Natural killer cell (primary cell): ENCODE results near the gene FBH1. TPM values are rescaled to one million over a fixed set of nuclear protein-coding genes. Genes with fewer than 3 reads are reported as not detected.

Experiments used
- ATAC-seq, 3 donors: fragments of 150-1000 bp in 2 of 3; fragments of 200-7000 bp in 1 of 3; cut with Tn5 transposase; 1 replicate in 1 of 3; 2 replicates in 2 of 3; pipeline ENCODE4 v1.10.0; 2021; ENCODE audit warnings: mild to moderate bottlenecking in 2 of 3, moderate library complexity in 2 of 3
- DNase-seq, 2 donors: peaks; one replicate each; pipeline versions ENCODE4 v3.0.0 to v3.0.0-alpha.2; 2013 to 2021; ENCODE audit warnings: mixed read lengths in 1 of 2
- H3K27ac ChIP-seq: one replicate; pipeline ENCODE4 v1.5.1; 2013; ENCODE audit warnings: mild to moderate bottlenecking, low read length
- H3K27me3 ChIP-seq: one replicate; pipeline ENCODE4 v1.6.1; 2013; ENCODE audit warnings: low read length; ENCODE audit not compliant: control insufficient read depth, insufficient read depth
- H3K36me3 ChIP-seq: one replicate; pipeline ENCODE4 v1.6.1; 2013; ENCODE audit warnings: low read length; ENCODE audit not compliant: control insufficient read depth, insufficient read depth
- H3K4me1 ChIP-seq: one replicate; pipeline ENCODE4 v1.6.1; 2013; ENCODE audit warnings: low read length; ENCODE audit not compliant: control insufficient read depth, insufficient read depth
- H3K4me3 ChIP-seq: one replicate; pipeline ENCODE4 v1.5.1; 2013; ENCODE audit warnings: low read length
- H3K9me3 ChIP-seq: one replicate; pipeline ENCODE4 v1.6.1; 2013; ENCODE audit warnings: low read length; ENCODE audit not compliant: control insufficient read depth, insufficient read depth
- H3K27ac Mint-ChIP-seq, 2 donors: one replicate each; pipeline ENCODE4 v1.8.0; 2022; ENCODE audit warnings: mild to moderate bottlenecking in 2 of 2, mixed read lengths in 2 of 2, moderate library complexity in 1 of 2
- H3K27me3 Mint-ChIP-seq, 2 donors: one replicate each; pipeline ENCODE4 v1.8.0; 2022; ENCODE audit warnings: low read depth in 2 of 2, mixed read lengths in 2 of 2
- H3K36me3 Mint-ChIP-seq: one replicate; pipeline ENCODE4 v1.8.0; 2022; ENCODE audit warnings: mixed read lengths
- H3K4me1 Mint-ChIP-seq, 2 donors: one replicate each; pipeline ENCODE4 v1.8.0; 2022; ENCODE audit warnings: mixed read lengths in 2 of 2
- H3K4me3 Mint-ChIP-seq: one replicate; pipeline ENCODE4 v1.8.0; 2022; ENCODE audit warnings: mild to moderate bottlenecking, moderate library complexity, mixed read lengths
- H3K9me3 Mint-ChIP-seq, 2 donors: one replicate each; pipeline ENCODE4 v1.8.0; 2022; ENCODE audit warnings: mixed read lengths in 2 of 2
- CTCF ChIP-seq: fragments of 200-600 bp; IDR thresholded peaks from one replicate; pipeline ENCODE4 v1.8.0; 2022; ENCODE audit warnings: antibody characterized with exemption
- WGBS: methylation state at CpG from one replicate; pipeline ENCODE4 v1.1.7; 2013; ENCODE audit warnings: missing lambda C conversion rate; ENCODE audit not compliant: insufficient coverage; 5-methylcytosine and 5-hydroxymethylcytosine counted together
- intact Hi-C: fragments of 100-400 bp; cut with micrococcal nuclease; formaldehyde crosslinking; loops from one replicate; pipeline ENCODE4 v1.14.2; 2022
- total RNA-seq, 4 donors: library from RNA; stranded (reverse); fragments of 120-200 nt in 1 of 4; gene quantifications; one replicate each; pipeline versions ENCODE4 v1.2.3 to v1.2.4, GENCODE V29; 2013 to 2022

FBH1 gene
- total RNA-seq, 3 donors from 2014 or later (not counting 1 experiment from before 2014, with no cell fraction given): 49.3 to 64.9 (median 62.7) TPM

DNA sequence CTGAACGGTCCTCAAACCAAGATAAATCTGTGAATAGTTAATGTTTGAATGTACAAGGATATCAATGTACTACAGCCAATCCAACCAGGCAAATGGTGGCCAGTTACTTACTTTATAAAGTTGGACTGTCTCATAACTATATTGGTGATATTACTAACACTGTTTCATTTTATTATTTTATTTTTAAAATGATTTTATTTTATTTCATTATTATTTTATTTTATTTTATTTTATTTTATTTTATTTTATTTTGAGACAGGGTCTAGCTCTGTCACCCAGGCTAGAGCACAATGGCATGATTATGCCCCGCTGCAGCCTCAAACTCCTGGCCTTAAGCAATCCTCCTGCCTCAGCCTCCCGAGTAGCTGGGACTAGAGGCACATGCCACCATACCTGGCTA lies 80.5 kb downstream of the FBH1 start:
- peaks cover 21% of the 10 kb centered on the region in 2 donors for H3K4me1 Mint-ChIP-seq

GRCh38 chr10:5971315-5971832 lies 81.3 kb downstream of the FBH1 start:
- Histone ChIP-seq H3K4me3 (no peak overlapping the region), H3K27me3 (no peaks in the 10 kb centered on the region), H3K27ac (peak overlapping the region; percentile 2), H3K4me1 (peaks cover 20% of the 10 kb centered on the region), H3K36me3 (no peaks in the 10 kb centered on the region), H3K9me3 (no peaks in the 10 kb centered on the region)
- Mint-ChIP-seq H3K36me3 (no peaks in the 10 kb centered on the region), H3K27me3 (no peaks in the 10 kb centered on the region), H3K4me3 (no peak overlapping the region), H3K9me3 (no peaks in the 10 kb centered on the region), H3K27ac (peak overlapping the region; percentile 19 to 45), H3K4me1 (peaks cover 28 to 30% of the 10 kb centered on the region in 2 donors)
- intact Hi-C loops: loop anchor here (10.0 kb wide), 2 partner anchors 113 to 277 kb away; partner anchors contain the start of gene RBM17
- ATAC-seq (no peak), DNase-seq (peak in 1 of 2 donors; percentile 40)
- WGBS: 61% methylated on average over 7 of the region's 8 CpGs
- no peak for TF ChIP-seq CTCF

More for the DNA sequence above, 80.5 kb downstream of the FBH1 start:
- H3K36me3 Mint-ChIP-seq: no peaks in the 10 kb centered on the region
- H3K27ac Mint-ChIP-seq: no peak overlapping the region
- ATAC-seq (no peak), DNase-seq (no peak)
- WGBS: 89% methylated on average over 3 of the region's 3 CpGs
- Histone ChIP-seq H3K27me3 (no peaks in the 10 kb centered on the region), H3K9me3 (no peaks in the 10 kb centered on the region), H3K4me1 (peaks cover 12% of the 10 kb centered on the region), H3K27ac (no peak overlapping the region), H3K36me3 (no peaks in the 10 kb centered on the region), H3K4me3 (no peak overlapping the region)
- intact Hi-C loops: loop anchor here (10.0 kb wide), 2 partner anchors 114 to 276 kb away; partner anchors contain the start of gene RBM17
- no peak overlapping the region for H3K4me3 Mint-ChIP-seq
- H3K27me3 Mint-ChIP-seq: no peaks in the 10 kb centered on the region
- H3K9me3 Mint-ChIP-seq: no peaks in the 10 kb centered on the region
- no peak for TF ChIP-seq CTCF

DNA sequence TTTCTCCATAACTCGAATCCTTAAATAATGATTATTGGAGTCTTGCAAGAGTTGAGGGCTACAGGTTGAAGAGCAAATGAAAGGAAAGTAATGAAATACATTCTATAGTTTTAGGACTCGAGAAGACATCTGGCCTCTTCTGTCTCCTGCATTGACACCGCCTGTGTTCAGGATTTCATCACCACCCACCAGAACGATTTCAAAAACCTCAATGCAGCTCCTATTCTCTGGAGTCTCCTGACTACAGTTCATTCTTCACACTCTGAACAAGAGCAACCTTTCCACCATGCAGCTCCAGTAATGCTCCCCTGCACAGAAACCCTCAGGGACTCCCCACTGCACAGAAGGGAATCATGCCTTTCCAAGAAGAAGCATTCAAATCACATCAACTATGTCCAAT lies 81.8 kb downstream of the FBH1 start:
- Mint-ChIP-seq H3K36me3 (no peaks in the 10 kb centered on the region), H3K4me3 (no peak overlapping the region), H3K9me3 (no peaks in the 10 kb centered on the region), H3K27ac (peak overlapping the region; percentile 19 to 45), H3K27me3 (no peaks in the 10 kb centered on the region), H3K4me1 (peaks cover 32 to 35% of the 10 kb centered on the region in 2 donors)
- peaks cover 23% of the 10 kb centered on the region for H3K4me1 ChIP-seq
- no peaks in the 10 kb centered on the region for H3K36me3 ChIP-seq
- TF ChIP-seq CTCF: no peak
- H3K27ac ChIP-seq: no peak overlapping the region
- no peaks in the 10 kb centered on the region for H3K9me3 ChIP-seq
- 63% methylated on average over 3 of the region's 4 CpGs for WGBS
- no peak for ATAC-seq
- H3K27me3 ChIP-seq: no peaks in the 10 kb centered on the region
- no peak for DNase-seq
- intact Hi-C loops: loop anchor here (10.0 kb wide), 2 partner anchors 113 to 277 kb away; partner anchors contain the start of gene RBM17
- no peak overlapping the region for H3K4me3 ChIP-seq

DNA sequence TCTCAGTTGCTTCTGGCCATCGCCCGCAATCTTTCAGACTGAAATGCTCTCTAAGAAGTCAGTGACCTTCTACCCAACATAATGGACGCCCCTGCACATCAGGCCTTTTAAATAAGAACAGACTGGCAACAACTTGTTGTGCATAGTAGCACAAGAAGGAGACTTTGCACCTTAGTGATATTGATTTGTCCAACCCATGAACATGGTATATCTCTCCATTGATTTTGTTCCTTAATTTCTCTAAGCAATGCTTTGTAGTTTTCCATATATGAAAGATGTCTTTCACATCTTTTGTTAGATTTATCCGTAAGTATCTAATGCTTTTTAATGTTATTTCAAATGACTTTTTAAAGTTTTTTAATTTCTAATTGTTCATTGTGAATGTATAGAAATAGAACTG lies 83.0 kb downstream of the FBH1 start:
- Mint-ChIP-seq H3K4me1 (peaks cover 34 to 36% of the 10 kb centered on the region in 2 donors), H3K27me3 (no peaks in the 10 kb centered on the region), H3K4me3 (no peak overlapping the region), H3K36me3 (no peaks in the 10 kb centered on the region), H3K27ac (no peak overlapping the region), H3K9me3 (no peaks in the 10 kb centered on the region)
- 60% methylated on average over 3 of the region's 4 CpGs for WGBS
- Histone ChIP-seq H3K27ac (no peak overlapping the region), H3K4me1 (peaks cover 24% of the 10 kb centered on the region), H3K36me3 (no peaks in the 10 kb centered on the region), H3K4me3 (no peak overlapping the region), H3K9me3 (no peaks in the 10 kb centered on the region), H3K27me3 (no peaks in the 10 kb centered on the region)
- TF ChIP-seq CTCF: no peak
- intact Hi-C loops: loop anchor here (10.0 kb wide), 2 partner anchors 112 to 278 kb away; partner anchors contain the start of gene RBM17
- DNase-seq: no peak
- no peak for ATAC-seq
